ENCODE measurements around the gene CCL28. TPM values are rescaled to one million over a fixed set of nuclear protein-coding genes. Genes with fewer than 3 reads are reported as not detected.
A peak's percentile ranks its signal among the peaks of the same experiment; 100 is the strongest.

The CCL28 gene
- total and polyA plus RNA-seq, 4 experiments from 2014 or later: 5.7 to 18.2 (median 12.0) TPM

GRCh38 chr5:43418561-43418960 is 6.4 kb upstream of the CCL28 start:
- Mint-ChIP-seq H3K27me3 (peaks cover 0 to 1% of the 10 kb centered on the region in 2 donors), H3K4me3 (no peak overlapping the region), H3K9me3 (no peaks in the 10 kb centered on the region), H3K27ac (no peak overlapping the region), H3K4me1 (no peaks in the 10 kb centered on the region), H3K36me3 (no peaks in the 10 kb centered on the region)
- ChIA-PET CTCF (ENCODE audit: partially characterized antibody) (no interaction called here), POLR2A (ENCODE audit: partially characterized antibody) (no interaction called here)
- Histone ChIP-seq H3K9me3 (ENCODE audit: control insufficient read depth in 1 of 2, low read length in 2 of 2) (no peaks in the 10 kb centered on the region), H3K36me3 (ENCODE audit: insufficient read depth, low read length) (no peaks in the 10 kb centered on the region), H3K27me3 (ENCODE audit: insufficient read depth, low read length) (no peaks in the 10 kb centered on the region), H3K27ac (ENCODE audit: low read depth, low read length) (no peak overlapping the region), H3K4me1 (ENCODE audit: insufficient read depth, low read length) (no peaks in the 10 kb centered on the region), H3K4me3 (ENCODE audit: low read length in 2 of 2) (no peak overlapping the region)
- DNase-seq: no peak
- intact Hi-C loops (cut with micrococcal nuclease): no loop called here

DNA sequence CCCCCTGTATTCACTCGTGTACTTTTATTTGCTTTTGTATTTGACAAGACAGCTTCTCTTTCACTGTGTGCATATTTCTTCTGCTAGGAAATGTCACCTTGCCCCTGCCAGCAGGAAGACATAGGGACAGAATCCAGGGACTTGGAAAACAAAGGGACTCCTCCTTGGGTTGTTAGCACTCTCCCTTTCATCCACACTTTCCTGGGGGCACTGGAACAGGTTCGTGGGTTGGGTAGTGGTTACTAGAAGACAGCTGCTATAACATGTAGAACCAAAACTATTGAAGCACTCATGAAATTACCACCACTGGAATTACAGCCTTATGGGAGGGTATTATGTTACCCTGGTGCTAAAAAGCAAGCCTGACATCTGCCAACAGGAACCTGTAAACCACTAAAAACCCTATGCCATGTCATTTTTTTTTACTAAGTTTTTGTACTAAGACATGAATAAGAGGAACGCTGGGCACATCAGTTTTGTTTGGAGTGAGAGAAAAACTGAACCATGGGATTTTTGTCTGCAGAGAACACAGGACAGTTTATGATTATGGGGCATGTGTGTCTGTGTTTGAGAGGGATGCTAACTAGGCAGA is 4.7 kb upstream of the CCL28 start:
- H3K9me3 Mint-ChIP-seq: no peaks in the 10 kb centered on the region
- ChIA-PET CTCF (ENCODE audit: partially characterized antibody) (interaction anchor here (1.1 kb wide), 1 partner anchor 72 kb away, joined by 3 read pairs; no protein-coding TSS in a partner anchor), POLR2A (ENCODE audit: partially characterized antibody) (no interaction called here)
- no peaks in the 10 kb centered on the region for H3K4me1 Mint-ChIP-seq
- Histone ChIP-seq H3K4me1 (ENCODE audit: insufficient read depth, low read length) (no peaks in the 10 kb centered on the region), H3K27ac (ENCODE audit: low read depth, low read length) (no peak overlapping the region), H3K4me3 (ENCODE audit: low read length in 2 of 2) (no peak overlapping the region), H3K9me3 (ENCODE audit: control insufficient read depth in 1 of 2, low read length in 2 of 2) (no peaks in the 10 kb centered on the region), H3K27me3 (ENCODE audit: insufficient read depth, low read length) (no peaks in the 10 kb centered on the region), H3K36me3 (ENCODE audit: insufficient read depth, low read length) (no peaks in the 10 kb centered on the region)
- no peak for DNase-seq
- H3K27me3 Mint-ChIP-seq: peaks cover 0 to 1% of the 10 kb centered on the region in 2 donors
- intact Hi-C loops (cut with micrococcal nuclease): no loop called here
- no peaks in the 10 kb centered on the region for H3K36me3 Mint-ChIP-seq
- H3K4me3 Mint-ChIP-seq: no peak overlapping the region
- no peak overlapping the region for H3K27ac Mint-ChIP-seq

DNA sequence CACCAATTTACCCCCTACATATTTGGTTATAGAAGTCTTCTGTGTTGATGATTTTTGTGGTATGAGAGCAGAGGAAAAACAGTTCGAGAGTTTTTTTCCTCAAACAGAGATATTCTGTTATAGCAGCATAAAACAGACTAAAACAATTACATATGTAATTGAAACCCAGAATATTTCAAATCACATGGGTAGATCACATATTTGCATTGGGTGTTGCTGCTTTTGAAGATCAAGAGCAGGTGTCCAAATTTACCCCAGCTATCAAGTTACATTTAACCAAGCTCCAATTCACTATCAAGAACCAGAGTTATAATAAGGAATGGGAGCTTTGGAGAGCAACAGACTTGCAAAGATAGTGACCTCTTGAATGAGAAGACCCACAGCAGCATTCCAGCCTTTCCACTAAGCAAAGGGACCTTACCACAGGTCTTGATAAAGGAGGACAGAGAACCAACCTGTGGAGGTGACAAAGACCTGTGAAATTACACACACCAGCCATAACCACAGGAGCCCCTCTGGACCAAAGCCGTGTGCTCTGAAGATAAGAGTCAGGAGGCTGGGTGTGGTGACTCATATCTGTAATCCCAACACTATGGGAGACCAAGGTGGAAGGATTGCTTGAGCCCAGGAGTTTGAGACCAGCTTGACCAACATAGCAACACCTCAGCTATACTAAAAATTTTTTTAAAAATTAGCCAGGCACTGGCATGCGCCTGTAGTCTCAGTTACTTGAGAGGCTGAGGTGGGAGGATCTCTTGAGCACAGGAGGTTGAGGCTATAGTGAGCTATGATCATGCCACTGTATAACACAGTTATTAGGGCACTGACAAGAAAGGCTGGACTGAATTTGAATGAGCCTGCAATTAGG is 4.0 kb upstream of the CCL28 start:
- H3K4me1 Mint-ChIP-seq: no peaks in the 10 kb centered on the region
- no peaks in the 10 kb centered on the region for H3K27me3 Mint-ChIP-seq
- intact Hi-C loops (cut with micrococcal nuclease): no loop called here
- Histone ChIP-seq H3K27me3 (ENCODE audit: insufficient read depth, low read length) (no peaks in the 10 kb centered on the region), H3K36me3 (ENCODE audit: insufficient read depth, low read length) (no peaks in the 10 kb centered on the region), H3K4me1 (ENCODE audit: insufficient read depth, low read length) (no peaks in the 10 kb centered on the region), H3K9me3 (ENCODE audit: control insufficient read depth in 1 of 2, low read length in 2 of 2) (no peaks in the 10 kb centered on the region), H3K4me3 (ENCODE audit: low read length in 2 of 2) (no peak overlapping the region), H3K27ac (ENCODE audit: low read depth, low read length) (no peak overlapping the region)
- ChIA-PET POLR2A (ENCODE audit: partially characterized antibody) (no interaction called here), CTCF (ENCODE audit: partially characterized antibody) (interaction anchor here (1.1 kb wide), 1 partner anchor 73 kb away, joined by 3 read pairs; no protein-coding TSS in a partner anchor)
- no peak for DNase-seq
- no peaks in the 10 kb centered on the region for H3K9me3 Mint-ChIP-seq
- H3K27ac Mint-ChIP-seq: no peak overlapping the region
- no peaks in the 10 kb centered on the region for H3K36me3 Mint-ChIP-seq
- H3K4me3 Mint-ChIP-seq: no peak overlapping the region

DNA sequence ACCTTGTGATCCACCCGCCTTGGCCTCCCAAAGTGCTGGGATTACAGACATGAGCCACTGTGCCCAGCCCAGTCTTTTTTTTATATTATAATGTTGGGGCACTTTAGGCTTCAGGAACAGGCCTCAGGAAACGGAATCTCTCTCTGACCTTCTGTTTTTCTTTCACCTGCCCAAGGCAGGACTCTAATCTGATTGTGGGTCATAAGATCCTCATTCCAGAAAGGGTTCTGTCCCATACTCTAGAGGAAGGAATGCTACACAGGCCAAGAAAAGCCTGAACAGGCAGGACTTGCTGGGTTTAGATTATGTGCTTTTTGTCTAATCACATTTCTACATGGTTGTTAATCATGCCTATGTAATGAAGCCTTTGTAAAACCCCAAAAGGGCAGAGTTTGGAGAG is 1.8 kb upstream of the CCL28 start:
- POLR2A ChIA-PET (ENCODE audit: partially characterized antibody): interaction anchor here (0.7 kb wide), 1 partner anchor 1475 kb away, joined by 3 read pairs; no protein-coding TSS in a partner anchor
- H3K27ac Mint-ChIP-seq: no peak overlapping the region
- Histone ChIP-seq H3K9me3 (ENCODE audit: control insufficient read depth in 1 of 2, low read length in 2 of 2) (no peaks in the 10 kb centered on the region), H3K36me3 (ENCODE audit: insufficient read depth, low read length) (no peaks in the 10 kb centered on the region), H3K4me1 (ENCODE audit: insufficient read depth, low read length) (no peaks in the 10 kb centered on the region), H3K27me3 (ENCODE audit: insufficient read depth, low read length) (no peaks in the 10 kb centered on the region), H3K4me3 (ENCODE audit: low read length in 2 of 2) (no peak overlapping the region), H3K27ac (ENCODE audit: low read depth, low read length) (no peak overlapping the region)
- no peaks in the 10 kb centered on the region for H3K36me3 Mint-ChIP-seq
- H3K4me1 Mint-ChIP-seq: no peaks in the 10 kb centered on the region
- H3K9me3 Mint-ChIP-seq: no peaks in the 10 kb centered on the region
- CTCF ChIA-PET (ENCODE audit: partially characterized antibody): no interaction called here
- no peaks in the 10 kb centered on the region for H3K27me3 Mint-ChIP-seq
- DNase-seq: no peak
- H3K4me3 Mint-ChIP-seq: no peak overlapping the region
- intact Hi-C loops (cut with micrococcal nuclease): no loop called here

GRCh38 chr5:43412644-43413043 is 453 bp upstream of the CCL28 start:
- intact Hi-C loops (cut with micrococcal nuclease): no loop called here
- Histone ChIP-seq H3K27ac (ENCODE audit: low read depth, low read length) (no peak overlapping the region), H3K27me3 (ENCODE audit: insufficient read depth, low read length) (no peaks in the 10 kb centered on the region), H3K4me1 (ENCODE audit: insufficient read depth, low read length) (no peaks in the 10 kb centered on the region), H3K36me3 (ENCODE audit: insufficient read depth, low read length) (no peaks in the 10 kb centered on the region), H3K4me3 (ENCODE audit: low read length in 2 of 2) (no peak overlapping the region), H3K9me3 (ENCODE audit: control insufficient read depth in 1 of 2, low read length in 2 of 2) (no peaks in the 10 kb centered on the region)
- ChIA-PET CTCF (ENCODE audit: partially characterized antibody) (no interaction called here), POLR2A (ENCODE audit: partially characterized antibody) (no interaction called here)
- Mint-ChIP-seq H3K27ac (no peak overlapping the region), H3K4me3 (no peak overlapping the region), H3K9me3 (peaks cover 0 to 4% (median 2%) of the 10 kb centered on the region in 8 donors), H3K36me3 (no peaks in the 10 kb centered on the region), H3K27me3 (no peaks in the 10 kb centered on the region), H3K4me1 (no peaks in the 10 kb centered on the region)
- no peak for DNase-seq

GRCh38 chr5:43411495-43411894 is 696 bp downstream of the CCL28 start:
- H3K36me3 Mint-ChIP-seq: no peaks in the 10 kb centered on the region
- intact Hi-C loops (cut with micrococcal nuclease): no loop called here
- CTCF ChIA-PET (ENCODE audit: partially characterized antibody): no interaction called here
- no peak for DNase-seq
- H3K27ac Mint-ChIP-seq: no peak overlapping the region
- H3K9me3 Mint-ChIP-seq: peaks cover 0 to 14% (median 9%) of the 10 kb centered on the region in 8 donors
- H3K9me3 ChIP-seq (ENCODE audit: control insufficient read depth in 1 of 2, low read length in 2 of 2): no peaks in the 10 kb centered on the region
- no peaks in the 10 kb centered on the region for H3K27me3 Mint-ChIP-seq
- POLR2A ChIA-PET (ENCODE audit: partially characterized antibody): no interaction called here
- no peaks in the 10 kb centered on the region for H3K4me1 ChIP-seq (ENCODE audit: insufficient read depth, low read length)
- H3K27me3 ChIP-seq (ENCODE audit: insufficient read depth, low read length): no peaks in the 10 kb centered on the region
- H3K4me1 Mint-ChIP-seq: no peaks in the 10 kb centered on the region
- no peak overlapping the region for H3K4me3 Mint-ChIP-seq
- H3K36me3 ChIP-seq (ENCODE audit: insufficient read depth, low read length): no peaks in the 10 kb centered on the region
- H3K4me3 ChIP-seq (ENCODE audit: low read length in 2 of 2): no peak overlapping the region
- H3K27ac ChIP-seq (ENCODE audit: low read depth, low read length): no peak overlapping the region

DNA sequence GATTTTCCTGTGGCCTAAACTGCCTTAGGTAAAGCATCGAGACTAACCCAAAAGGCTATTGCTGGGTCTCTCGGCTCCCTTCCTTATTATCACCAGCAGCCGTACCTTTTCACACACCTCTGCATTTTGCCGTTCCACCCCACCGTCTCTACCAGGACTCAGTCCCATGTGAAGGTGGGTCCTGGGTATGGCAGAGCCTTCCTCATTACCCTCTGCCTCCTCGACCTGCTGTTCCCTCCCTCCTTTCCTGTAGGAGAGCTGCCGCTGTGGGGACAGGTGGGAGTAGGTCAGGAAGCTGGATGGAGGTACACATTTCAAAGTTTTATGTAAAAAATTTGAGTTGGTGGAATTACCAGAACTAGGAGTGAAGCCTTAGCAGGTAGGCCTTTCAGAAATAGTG is 1.8 kb downstream of the CCL28 start:
- H3K27me3 Mint-ChIP-seq: no peaks in the 10 kb centered on the region

More for the DNA sequence above, 1.8 kb downstream of the CCL28 start:
- ChIA-PET POLR2A (ENCODE audit: partially characterized antibody) (no interaction called here), CTCF (ENCODE audit: partially characterized antibody) (interaction anchor here (0.7 kb wide), 1 partner anchor 74 kb away, joined by 3 read pairs; no protein-coding TSS in a partner anchor)
- Mint-ChIP-seq H3K9me3 (peaks cover 0 to 17% (median 12%) of the 10 kb centered on the region in 8 donors), H3K36me3 (no peaks in the 10 kb centered on the region), H3K4me3 (no peak overlapping the region), H3K27ac (peak overlapping the region in 1 of 7 donors; percentile 12), H3K4me1 (no peaks in the 10 kb centered on the region)
- no peaks in the 10 kb centered on the region for H3K4me1 ChIP-seq (ENCODE audit: insufficient read depth, low read length)
- H3K27ac ChIP-seq (ENCODE audit: low read depth, low read length): no peak overlapping the region
- H3K9me3 ChIP-seq (ENCODE audit: control insufficient read depth in 1 of 2, low read length in 2 of 2): no peaks in the 10 kb centered on the region
- no peaks in the 10 kb centered on the region for H3K36me3 ChIP-seq (ENCODE audit: insufficient read depth, low read length)
- DNase-seq: no peak
- H3K4me3 ChIP-seq (ENCODE audit: low read length in 2 of 2): no peak overlapping the region
- H3K27me3 ChIP-seq (ENCODE audit: insufficient read depth, low read length): no peaks in the 10 kb centered on the region
- intact Hi-C loops (cut with micrococcal nuclease): no loop called here

Data from CD4-positive, alpha-beta memory T cell (primary cell).